ENCODE results near the gene MACIR. TPM values are rescaled to one million over a fixed set of nuclear protein-coding genes. Genes with fewer than 3 reads are reported as not detected.
"Not testable (repeated sequence)": the region's sequence is repeated elsewhere in the genome, so short reads cannot be mapped to it uniquely, and the experiment has no call there.

Gene MACIR
- 51.8 TPM for total RNA-seq

DNA sequence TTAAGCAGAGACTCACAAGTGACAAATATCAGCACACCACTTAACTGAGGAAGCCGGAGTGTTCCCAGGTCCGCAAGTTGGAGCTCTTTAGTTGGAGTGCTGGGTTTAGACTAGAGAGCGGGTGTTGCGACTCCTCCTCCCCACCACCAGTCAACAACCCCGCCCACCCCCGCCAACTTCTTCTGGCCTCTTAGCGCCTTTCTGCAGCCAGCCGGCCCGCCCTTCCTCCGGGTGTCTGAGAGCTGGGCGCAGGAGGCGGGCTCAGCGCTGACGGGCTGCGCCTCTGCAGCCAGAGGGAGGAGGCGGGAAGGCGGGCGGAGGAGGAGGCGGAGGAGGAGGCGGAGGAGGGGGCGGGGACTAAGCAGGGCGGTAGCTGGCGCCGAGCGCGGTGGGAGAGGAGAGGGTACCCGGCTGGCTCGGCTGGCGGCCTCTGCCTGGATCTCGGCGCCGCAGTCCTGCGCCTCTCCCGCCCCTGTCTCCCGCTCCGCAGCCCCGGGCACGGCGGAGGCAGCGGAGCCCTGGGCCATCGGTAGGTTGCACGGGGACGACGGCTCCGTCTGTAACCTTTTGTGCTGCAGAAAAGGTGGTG, at the start of gene MACIR:
MACIR (plus strand) TSS at position 396 of the 589 bp plus-strand sequence. CDS start 17,157 bp downstream, outside the sequence.
- peak; percentile 97 for DNase-seq

DNA sequence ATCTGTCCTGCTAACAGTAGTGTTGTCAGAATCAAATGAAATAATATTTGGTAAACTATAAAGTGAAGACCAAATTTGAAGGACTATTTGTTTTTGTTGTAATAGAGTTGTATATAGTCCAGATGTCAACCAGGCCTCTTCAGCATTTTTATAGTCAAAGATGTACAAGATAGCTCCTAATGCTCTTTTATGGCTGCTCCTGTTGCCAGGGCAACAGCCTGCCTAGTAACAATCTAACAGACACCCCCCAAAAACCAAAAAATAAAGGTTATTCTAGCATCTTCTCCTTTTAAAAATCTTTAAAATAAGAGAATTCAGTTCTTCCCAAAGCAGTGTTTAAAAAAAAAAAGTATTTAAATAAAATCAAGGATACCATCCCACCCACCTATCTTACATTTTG, 49.5 kb upstream of the MACIR start:
- DNase-seq, result no peak

- no peak for DNase-seq
Measured at GRCh38 chr5:103210952-103211351, 47.6 kb upstream of the MACIR start.

- DNase-seq, result no peak
Measured at GRCh38 chr5:103211576-103212561, 46.7 kb upstream of the MACIR start.

GRCh38 chr5:103216137-103216536, 42.4 kb upstream of the MACIR start:
- DNase-seq, result no peak

GRCh38 chr5:103216697-103217096, 41.9 kb upstream of the MACIR start:
- DNase-seq, result no peak

DNA sequence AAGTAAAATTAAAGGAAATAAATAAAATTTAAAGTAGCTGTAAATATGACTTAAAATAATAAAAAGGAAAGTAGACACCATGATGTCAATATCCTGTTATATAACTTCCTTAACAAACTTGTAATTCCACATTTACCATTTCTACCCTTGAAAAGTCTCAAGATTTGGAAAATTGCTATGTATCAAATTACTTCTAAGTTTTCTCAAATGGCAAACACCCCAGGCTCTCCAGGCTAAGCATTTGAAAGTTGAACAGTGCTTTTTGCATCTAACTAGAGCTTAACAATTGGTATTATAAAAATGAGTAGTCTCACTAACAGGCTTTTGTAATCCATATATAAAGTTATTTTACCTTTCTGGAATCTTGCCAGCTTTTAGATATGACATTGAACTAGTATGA, 41.5 kb upstream of the MACIR start:
- no peak for DNase-seq

DNA sequence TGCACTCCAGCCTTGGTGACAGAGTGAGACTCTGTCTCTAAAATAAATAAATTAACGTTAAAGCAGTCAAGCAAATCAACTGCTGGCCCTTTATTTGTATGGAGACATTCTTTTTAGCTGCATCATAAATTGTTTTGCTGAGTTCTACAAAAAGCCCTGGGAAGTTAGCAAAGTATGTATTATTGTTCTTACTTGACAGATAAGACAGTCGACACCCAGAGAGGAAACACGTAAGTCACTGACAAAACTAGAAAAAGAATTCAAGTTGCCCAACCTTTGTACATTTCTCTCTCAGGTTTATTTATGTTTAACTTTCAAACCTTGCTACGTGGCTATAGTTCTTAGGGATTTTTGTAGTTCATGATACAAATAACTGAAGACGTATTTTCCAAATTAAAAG, 40.4 kb upstream of the MACIR start:
- DNase-seq, result no peak

- DNase-seq, result not testable (repeated sequence)
Measured at GRCh38 chr5:103219074-103219473, 39.5 kb upstream of the MACIR start.

GRCh38 chr5:103223031-103223955, 35.3 kb upstream of the MACIR start:
- no peak for DNase-seq

DNA sequence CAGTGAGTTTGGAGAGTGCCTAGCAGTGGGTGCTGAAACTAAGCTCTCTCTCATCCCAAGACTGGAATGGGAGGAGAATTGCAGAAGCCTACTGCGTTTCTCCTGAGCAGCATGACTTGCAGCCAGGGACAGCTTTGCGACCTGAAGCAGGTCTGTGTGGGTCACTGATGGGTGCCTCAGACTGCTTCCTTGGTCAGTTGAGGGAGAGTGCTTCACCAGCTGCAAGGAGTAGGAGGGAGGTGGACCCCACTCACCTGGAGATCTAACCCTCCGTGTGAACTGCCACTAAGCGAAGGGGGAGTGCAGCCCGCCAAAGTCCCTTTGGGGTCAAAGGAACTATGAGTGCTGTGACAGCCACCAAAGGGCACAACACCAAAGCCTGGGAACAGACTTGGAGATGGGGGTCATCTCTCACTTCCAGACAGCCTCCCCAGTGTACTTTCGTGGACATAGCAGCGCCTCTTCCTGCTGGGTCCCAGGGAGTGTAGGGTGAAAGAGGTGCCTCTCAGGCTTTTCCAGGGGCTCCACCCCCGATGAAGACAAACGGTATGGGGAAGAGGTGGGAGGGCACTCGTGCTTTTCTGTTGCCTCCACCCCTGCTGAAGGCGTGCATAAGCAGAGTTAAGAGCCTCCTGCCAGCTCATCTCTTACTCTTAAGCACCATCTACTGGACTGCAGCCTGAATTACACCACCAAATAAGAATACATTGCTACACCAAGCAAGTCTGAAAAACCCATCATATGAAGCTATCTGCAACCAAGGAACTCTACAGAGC, 34.3 kb upstream of the MACIR start:
- DNase-seq, result no peak

GRCh38 chr5:103224894-103225246, 33.7 kb upstream of the MACIR start:
- no peak for DNase-seq

DNA sequence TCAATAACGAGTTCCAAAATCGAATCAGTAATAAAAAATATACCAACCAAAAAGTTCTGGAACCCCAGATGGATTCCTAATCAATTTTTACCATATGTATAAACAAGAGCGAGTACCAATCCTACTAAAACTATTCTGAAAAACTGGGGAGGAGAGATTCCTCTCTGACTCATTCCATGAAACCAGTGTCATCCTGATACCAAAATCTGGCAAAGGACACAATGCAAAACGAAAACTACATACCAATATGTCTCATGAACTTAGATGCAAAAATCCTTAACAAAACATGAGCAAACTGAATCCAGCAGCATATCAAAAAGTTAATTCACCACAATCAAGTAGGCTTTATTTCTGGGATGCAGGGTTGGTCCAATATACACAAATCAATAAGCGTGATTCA, 30.5 kb upstream of the MACIR start:
- no peak for DNase-seq

DNA sequence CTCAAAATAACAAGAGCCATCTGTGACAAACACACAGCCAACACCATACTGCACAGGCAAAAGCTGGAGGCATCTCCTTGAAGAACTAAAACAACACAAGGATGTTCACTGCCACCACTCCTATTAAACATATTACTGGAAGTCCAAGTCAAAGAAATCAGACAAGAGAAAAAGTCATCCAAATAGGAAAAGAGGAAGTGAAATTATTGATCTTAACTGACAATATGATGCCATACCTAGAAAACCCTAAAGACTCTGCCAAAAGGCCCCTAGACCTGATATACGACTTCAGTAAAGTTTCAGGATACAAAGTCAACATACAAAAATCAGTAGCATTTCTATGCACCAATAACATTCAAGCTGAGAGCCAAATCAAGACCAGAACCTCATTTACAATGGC, 30.0 kb upstream of the MACIR start:
- DNase-seq, result no peak

GRCh38 chr5:103232393-103232999, 26.1 kb upstream of the MACIR start:
- DNase-seq, result no peak

DNA sequence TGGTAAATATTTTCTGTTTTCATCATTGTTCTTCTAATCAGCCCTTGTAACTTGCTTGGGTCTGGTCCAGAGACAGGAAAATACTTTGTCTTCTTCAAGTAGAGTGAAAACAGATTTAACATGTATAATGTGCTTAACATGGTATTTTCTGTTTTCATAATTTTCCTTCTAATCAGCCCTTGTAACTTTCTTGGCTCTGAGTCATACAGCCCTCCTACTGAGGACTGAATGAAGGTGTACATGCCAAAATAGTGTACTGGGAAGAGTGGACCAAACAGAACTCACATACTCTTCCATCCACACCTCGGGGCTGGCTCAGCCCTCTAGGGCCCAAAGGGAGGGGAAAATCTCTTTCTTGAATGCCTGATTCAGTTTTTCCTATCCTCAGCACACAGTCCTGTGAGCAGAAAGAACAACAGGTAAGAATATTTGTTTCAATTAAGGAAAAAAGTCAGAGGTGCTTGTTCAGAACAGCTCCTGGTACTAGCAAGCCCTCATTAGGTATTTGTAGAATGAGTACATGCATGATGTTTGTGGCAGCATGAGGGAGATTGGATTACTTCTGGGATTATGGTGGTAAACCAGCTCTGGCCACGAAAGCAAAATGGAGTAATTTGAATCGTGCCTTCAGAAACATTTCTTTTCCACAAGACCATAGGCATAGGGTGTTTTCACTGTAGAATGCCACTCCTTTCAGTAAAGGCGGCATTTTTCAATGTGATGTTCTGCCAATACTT, 24.2 kb upstream of the MACIR start:
- DNase-seq, result no peak

- DNase-seq, result no peak
Measured at GRCh38 chr5:103235891-103236290, 22.7 kb upstream of the MACIR start.

- DNase-seq, result no peak
Measured at GRCh38 chr5:103237778-103238177, 20.8 kb upstream of the MACIR start.

DNA sequence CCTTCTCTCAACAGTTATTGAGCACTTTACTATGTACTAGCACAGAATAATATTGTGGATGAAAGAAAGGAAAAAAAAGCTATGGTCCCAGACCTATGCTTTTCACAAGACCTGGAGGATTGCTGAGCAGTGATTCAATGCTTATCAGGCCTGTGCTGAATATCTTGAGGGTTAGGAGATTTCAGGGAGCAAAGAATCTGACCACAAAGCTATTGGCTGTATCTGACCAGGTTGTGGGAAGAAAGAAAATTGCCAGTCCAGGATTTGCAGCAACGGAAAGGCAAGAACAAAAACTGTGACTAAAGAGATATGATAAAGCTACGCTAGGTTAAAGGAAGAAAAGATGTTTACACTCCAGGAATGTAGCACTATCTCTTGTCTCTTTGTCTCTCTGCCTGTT, 14.9 kb upstream of the MACIR start:
- no peak for DNase-seq

DNA sequence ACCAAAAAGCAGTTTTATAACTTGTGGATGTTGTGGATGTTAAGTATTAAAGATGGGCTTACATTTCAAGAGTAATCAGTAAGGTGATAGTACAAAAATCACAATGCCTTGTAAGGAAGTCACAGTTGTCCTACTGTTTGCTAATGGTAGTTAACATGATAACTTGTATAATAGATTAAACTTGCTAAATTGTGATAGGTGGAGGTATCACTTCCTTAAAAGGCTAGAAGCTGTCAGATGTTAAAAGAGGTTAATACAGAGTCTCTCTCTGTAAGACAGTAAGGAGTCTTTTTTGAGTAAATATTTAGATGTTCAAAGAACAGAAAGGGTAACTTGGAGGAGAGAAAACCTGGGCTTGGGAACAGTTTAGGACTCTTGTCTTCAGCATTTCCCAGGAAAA, 14.2 kb upstream of the MACIR start:
- DNase-seq, result no peak

DNA sequence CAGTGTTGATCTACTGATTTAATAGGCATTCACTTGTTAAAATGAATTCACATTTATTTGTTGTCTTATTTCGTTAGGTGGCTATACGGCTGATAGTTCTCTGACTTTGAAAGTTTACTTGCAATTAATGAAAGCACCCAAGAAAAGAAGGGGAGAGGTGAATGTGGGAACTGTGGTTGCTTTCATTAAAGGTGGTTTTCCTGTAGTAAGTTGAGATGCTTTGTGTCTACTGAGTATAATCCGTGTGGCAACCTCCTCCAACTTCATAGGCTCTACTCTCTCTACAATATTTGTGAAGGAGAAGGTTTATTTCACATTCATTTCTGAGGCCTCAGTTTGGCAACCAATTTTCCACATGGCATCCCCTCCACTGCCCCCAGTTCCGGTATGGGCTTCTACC, 12.8 kb upstream of the MACIR start:
- DNase-seq, result no peak

All from occipital lobe (tissue), 2 donors.